Central memory CD8-positive, alpha-beta T cell (primary cell): ENCODE measurements around the gene TAF1L.
A peak's percentile ranks its signal among the peaks of the same experiment; 100 is the strongest.

Source experiments
- ATAC-seq: fragments of 150-1000 bp; cut with Tn5 transposase; replicated peaks from 2 replicates; pipeline ENCODE4 v1.10.0; 2022; ENCODE audit warnings: mild to moderate bottlenecking, moderate FRiP score, moderate number of reproducible peaks; ENCODE audit not compliant: poor library complexity, severe bottlenecking; ENCODE audit errors: extremely low read depth
- DNase-seq, 2 donors: peaks; one replicate each; pipeline ENCODE4 v3.0.0; 2021; ENCODE audit warnings: low spot score in 2 of 2
- H3K27ac Mint-ChIP-seq: one replicate; pipeline ENCODE4 v1.8.0; 2022; ENCODE audit warnings: low read depth, mild to moderate bottlenecking, moderate library complexity, mixed read lengths
- H3K27me3 Mint-ChIP-seq: one replicate; pipeline ENCODE4 v1.8.0; 2022; ENCODE audit warnings: mixed read lengths
- H3K36me3 Mint-ChIP-seq: one replicate; pipeline ENCODE4 v1.8.0; 2022; ENCODE audit warnings: mild to moderate bottlenecking, moderate library complexity, mixed read lengths; ENCODE audit not compliant: insufficient read depth
- H3K4me1 Mint-ChIP-seq: one replicate; pipeline ENCODE4 v1.8.0; 2022; ENCODE audit warnings: mixed read lengths
- H3K4me3 Mint-ChIP-seq: one replicate; pipeline ENCODE4 v1.8.0; 2022; ENCODE audit warnings: mild to moderate bottlenecking, moderate library complexity, mixed read lengths
- H3K9me3 Mint-ChIP-seq: one replicate; pipeline ENCODE4 v1.8.0; 2022; ENCODE audit warnings: mixed read lengths

The TAF1L gene

DNA sequence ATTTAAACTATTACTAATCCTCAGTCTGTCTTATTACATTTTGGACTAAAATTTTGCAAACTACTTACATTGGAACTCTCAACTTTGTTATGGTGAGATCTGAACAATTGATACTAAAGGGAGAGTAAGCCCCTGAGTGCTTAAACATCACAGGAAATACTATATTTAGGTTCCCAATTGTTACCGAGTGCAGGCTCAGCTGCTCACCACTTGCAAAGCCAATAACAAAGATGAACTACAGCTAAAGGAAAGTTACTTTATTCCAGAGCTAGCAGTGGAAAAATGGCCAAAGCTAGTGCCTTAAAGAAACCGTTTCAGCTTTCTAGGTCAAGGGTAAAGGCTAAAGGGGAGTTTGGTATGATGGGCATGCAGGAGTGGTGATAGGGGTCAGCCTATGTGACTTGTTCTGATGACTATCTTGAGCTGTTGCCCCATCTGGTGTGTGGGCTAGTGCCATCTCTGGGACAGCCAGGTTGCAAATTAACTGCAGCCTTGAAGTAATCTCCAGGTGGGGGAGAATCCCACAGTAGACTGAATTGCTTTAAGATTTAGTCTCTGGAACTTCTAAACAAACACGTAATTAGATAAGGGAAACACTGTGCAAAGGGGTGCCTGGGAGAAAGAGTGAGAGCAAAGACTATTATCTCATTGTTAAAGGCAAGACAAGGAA lies 54.7 kb downstream of the TAF1L start:
- Mint-ChIP-seq H3K36me3 (no peaks in the 10 kb centered on the region), H3K27me3 (peaks cover 48% of the 10 kb centered on the region), H3K9me3 (no peaks in the 10 kb centered on the region), H3K4me1 (no peaks in the 10 kb centered on the region), H3K27ac (no peak overlapping the region), H3K4me3 (no peak overlapping the region)
- DNase-seq (no peak), ATAC-seq (no peak)

DNA sequence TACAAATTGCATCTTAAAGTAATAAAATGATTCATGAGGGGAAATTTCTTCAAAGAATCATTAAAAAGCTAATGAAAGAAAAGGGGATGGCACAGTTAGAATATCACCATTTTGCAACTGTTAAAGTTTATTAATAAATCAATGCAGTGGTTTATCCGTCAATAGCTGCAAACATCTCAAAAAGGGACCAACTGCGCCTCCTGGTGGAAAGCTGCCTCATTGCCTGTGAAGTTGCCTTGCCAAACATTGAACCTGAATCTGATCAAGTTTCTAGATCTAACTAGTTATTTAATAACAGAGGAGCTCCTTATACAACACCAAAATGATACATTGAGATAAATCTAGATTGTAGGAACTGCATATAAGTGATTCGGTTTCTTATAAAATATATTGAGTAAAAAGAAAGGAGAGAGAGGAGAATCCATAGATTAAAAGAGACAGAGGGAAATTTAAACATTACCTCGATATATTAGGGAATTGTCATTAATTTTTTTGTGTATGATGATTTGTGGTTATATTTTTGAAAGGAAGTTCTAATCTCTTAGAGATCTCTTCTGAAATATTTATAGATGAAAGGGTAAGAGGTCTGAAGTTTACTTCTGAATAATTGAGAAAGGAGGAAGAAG lies 55.6 kb downstream of the TAF1L start:
- ATAC-seq (peak; percentile 61), DNase-seq (peak; percentile 63 to 78)
- peaks cover 38% of the 10 kb centered on the region for H3K27me3 Mint-ChIP-seq
- no peak overlapping the region for H3K27ac Mint-ChIP-seq
- H3K4me1 Mint-ChIP-seq, result no peaks in the 10 kb centered on the region
- no peak overlapping the region for H3K4me3 Mint-ChIP-seq
- no peaks in the 10 kb centered on the region for H3K36me3 Mint-ChIP-seq
- H3K9me3 Mint-ChIP-seq, result no peaks in the 10 kb centered on the region
